NCI-H69 (cell line): ENCODE results near the gene ZNF521.

ENCODE experiments used
- DNase-seq: peaks from one replicate; lab custom pipeline; 2025; lab: John Stamatoyannopoulos, UW

Gene ZNF521

GRCh38 chr18:25335676-25336075 lies 16.3 kb downstream of the ZNF521 start:
- DNase-seq: no peak

- DNase-seq: no peak
Measured at GRCh38 chr18:25335062-25335461, 16.9 kb downstream of the ZNF521 start.

- no peak for DNase-seq
Measured at GRCh38 chr18:25334588-25334987, 17.4 kb downstream of the ZNF521 start.

DNA sequence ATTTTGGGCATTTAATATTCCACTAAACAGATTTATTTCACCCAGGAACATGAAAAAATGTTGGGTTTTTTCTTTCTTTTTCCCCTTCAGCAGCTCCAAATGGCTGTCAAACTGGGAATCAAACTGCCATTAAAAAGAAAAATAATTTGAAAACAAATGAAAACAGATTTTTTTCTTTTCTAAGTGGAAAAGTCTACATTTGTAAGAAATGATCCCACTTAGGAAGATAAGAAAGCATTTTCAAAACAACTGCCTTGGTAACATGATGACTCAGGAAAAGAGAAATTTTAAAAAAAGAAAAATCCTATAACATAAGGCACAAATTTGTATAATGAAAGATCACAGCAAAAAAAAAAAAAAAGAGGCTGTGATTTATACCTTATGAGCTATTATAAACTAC lies 20.0 kb downstream of the ZNF521 start:
- DNase-seq: no peak

- DNase-seq: peak; percentile 49
Measured at GRCh38 chr18:25329783-25330182, 22.2 kb downstream of the ZNF521 start.

- no peak for DNase-seq
Measured at GRCh38 chr18:25327584-25327983, 24.4 kb downstream of the ZNF521 start.

DNA sequence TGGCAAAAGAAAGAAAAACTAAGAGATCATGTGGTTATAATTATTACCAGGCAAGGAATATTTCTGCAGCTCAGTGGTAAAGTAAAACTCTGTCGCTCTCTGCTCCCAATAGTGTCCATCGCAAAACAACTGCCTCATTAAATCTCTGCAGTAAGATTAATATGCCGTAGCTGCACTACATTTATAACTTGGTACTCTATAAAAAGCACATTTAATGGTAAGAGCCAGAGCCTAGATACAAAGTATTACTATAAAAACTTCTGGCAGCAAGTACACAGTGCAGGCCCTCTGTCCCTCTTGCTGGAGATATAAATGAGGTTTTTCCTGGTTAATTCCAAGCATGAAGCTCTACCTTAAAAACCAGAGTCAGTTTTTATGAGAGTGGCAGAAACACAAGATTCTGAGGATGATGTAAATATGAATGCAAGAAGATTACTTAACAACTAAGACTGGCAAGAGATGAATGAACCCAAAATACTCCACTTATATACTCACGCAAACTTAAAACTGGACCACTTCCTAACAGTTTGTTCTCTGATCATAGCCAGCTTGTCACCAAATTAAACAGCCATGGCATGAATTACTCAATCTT lies 25.5 kb downstream of the ZNF521 start:
- DNase-seq: no peak

GRCh38 chr18:25322806-25323205 lies 29.2 kb downstream of the ZNF521 start:
- DNase-seq: no peak

DNA sequence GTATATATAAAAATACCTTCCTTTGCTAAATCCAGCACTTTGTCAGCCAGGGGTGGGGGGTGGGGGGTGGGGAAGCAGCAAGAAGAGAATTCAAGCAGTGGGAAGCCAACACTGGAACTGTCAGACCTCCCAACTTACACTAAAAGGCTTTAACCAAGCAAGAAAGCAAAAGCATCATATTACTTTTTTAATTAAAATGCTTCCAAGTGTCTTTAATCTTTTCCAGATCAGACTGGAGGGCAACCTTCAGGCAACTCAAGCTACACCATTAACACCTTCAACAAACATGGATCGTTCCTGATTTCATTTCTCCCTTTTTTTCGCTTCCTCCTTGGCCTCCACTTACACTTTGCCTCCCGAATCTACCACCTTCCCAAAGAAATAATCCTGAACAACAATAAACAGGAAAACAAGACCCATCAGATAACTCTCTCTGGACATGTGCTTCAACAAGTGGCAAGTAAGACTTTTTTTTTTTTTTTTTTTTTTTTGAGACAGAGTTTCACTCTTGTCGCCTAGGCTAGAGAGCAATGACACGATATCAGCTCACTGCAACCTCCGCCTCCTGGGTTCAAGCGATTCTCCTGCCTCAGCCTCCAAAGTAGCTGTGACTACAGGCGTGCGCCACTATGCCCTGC lies 35.5 kb downstream of the ZNF521 start:
- DNase-seq: no peak

DNA sequence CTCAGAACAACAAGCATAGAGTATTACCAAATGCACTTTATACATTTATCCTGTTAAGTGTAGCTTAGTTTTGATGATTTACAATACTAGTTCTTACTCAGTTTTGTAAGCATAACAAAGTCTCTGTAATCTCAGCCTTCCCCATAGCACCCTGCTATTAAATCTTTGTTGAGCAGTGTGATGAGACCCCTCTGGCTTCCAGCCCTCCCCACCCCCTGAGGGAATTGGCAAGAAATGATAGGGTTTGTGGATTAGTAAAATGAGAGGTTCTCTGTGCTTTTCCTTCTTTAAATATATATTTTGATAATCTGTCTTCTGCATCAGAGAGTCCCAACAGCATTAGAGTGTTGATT lies 37.2 kb downstream of the ZNF521 start:
- DNase-seq: peak; percentile 78

DNA sequence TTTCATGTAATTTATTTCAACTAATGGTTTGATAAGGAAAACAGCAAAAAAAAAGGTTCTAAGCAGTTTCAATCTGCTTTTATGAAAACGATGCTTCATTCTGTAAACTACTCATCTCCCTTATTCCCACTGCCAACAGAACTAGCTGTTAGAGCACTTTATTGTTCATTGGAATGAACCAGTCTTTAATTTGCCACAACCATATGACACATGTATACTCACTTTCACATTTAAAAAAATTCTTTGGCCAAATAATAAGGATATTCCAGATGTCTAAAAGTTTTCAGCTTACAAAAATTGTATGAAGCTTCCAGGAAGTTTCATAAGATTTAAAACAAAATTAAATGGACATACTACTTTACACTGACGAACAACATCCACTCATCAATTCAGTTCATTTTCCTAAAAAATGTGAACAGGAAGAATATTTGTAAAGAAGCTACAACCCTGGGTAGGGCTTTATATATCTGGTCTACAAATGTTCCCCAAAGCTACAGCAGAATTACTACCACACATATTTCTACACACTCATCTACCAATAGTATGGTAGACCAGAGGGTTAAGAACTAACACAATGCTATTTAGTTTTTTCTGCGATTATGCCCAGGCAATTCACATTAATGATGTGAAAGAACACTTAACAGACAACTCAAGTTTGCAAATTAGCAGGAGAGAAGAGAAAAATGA lies 37.7 kb downstream of the ZNF521 start:
- DNase-seq: peak; percentile 69

DNA sequence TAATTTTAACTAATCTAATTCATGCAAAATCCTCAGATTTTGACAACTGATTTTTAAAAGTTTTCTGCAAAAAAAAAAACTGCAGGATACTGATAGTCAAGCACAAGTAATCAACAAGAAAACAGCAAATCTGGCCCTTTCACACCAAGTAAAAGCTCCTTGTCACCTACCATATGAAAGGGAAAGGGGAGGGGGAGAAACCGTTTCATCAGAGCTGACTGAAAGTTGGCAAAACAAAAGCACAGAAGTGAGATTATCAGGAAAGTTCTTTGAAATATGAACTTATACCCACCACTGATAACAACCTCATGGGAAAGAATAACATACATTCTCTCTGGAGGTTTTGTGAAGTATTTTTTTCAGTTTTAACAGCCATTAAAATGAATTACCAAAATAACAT lies 38.7 kb downstream of the ZNF521 start:
- DNase-seq: no peak

DNA sequence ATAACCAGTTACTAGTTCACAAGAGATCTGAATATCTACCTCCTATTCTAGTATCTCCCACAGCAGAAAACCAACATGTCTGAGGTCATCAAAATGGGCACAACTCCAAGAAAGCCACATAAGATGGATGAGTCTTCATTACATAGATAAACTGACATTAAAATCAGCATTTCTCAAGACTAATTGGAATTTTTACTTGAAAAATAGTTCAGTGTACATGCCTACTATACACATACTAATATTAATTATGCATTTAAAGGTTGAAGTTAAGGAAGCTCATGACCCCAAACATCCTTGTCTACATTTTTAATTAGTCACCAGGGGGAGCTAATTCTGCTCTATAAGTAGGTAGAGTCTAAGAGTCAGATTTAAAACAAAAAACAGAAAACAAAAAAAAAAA lies 41.9 kb downstream of the ZNF521 start:
- peak; percentile 69 for DNase-seq

GRCh38 chr18:25308381-25308780 lies 43.6 kb downstream of the ZNF521 start:
- DNase-seq: no peak

DNA sequence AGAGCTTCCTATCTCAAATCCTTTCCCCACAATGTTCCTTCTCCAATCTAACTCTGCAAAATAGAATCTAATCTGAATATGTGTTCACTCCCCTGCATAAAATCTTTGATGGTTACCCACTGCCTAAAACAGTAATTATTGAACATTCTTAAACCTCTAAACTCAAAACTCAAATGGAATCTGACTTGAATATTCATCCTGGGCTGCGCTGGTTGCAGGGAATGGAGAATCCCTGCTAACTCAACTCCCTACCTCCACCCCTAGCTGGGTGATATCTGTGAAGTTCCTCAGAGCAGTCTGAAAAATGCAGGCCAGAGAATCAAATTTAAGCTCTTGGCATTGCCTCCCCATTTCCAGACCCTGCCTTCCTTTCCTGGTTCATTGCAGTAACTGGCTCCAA lies 44.8 kb downstream of the ZNF521 start:
- no peak for DNase-seq

DNA sequence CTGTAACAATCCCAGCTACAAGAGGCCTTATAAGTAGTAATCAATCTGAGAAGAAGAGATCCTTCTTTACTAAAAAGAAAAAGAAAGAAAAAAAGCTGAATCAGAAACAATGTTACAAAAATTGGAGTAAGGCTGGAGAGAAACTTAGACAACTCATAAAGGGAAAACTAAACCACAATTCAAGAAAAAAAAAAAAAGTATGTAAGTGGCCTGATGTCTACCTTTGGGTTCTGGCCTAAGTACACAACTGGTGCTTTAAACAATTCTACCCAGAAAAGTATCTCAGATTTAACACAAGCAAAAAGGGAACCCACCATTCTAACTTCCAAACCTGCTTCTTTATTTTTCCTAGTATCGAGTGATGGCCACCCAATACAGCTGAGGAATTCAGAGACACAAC lies 45.3 kb downstream of the ZNF521 start:
- no peak for DNase-seq

DNA sequence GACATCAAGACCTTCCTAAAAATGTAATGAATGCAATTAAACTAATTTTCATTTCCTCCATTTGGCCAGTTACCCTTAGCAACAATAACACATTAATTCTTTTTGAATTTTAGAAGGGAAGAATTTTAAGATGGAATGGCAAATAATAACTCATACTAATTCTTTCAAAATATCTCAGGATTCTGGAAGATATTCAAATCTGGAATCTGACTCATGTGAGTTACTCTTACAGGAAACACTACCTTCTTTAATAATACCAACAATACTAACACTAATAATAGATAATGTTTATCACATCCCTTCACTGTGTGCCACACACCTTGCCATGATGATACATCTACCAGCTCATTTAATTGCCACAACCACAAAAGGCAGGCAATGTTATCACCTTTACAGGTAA lies 46.4 kb downstream of the ZNF521 start:
- no peak for DNase-seq

- no peak for DNase-seq
Measured at GRCh38 chr18:25300492-25300891, 51.5 kb downstream of the ZNF521 start.

GRCh38 chr18:25299426-25300300 lies 52.3 kb downstream of the ZNF521 start:
- DNase-seq: no peak

- peak; percentile 34 for DNase-seq
Measured at GRCh38 chr18:25298853-25299274, 53.1 kb downstream of the ZNF521 start.

GRCh38 chr18:25295624-25296138 lies 56.3 kb downstream of the ZNF521 start:
- no peak for DNase-seq

DNA sequence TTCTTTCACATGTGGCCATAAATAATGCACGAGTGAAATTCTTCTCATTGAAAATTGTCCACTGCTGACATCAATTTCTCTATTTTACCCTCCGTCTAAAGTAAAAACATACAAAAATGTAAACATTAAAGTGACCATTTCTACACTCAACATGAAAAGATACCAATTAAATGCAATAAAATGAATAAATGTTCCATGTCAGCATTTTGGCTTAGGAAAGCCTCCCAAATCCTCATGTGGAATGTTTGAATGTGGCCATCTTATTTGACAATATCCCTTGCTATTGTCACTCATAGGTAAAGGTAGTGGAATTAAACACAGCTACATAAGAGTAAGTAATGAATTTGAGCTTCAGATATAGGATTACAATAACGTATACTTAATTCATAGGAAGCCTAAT lies 60.8 kb downstream of the ZNF521 start:
- no peak for DNase-seq
